Testis (tissue), 3 donors: ENCODE measurements around the gene MED26. TPM values are rescaled to one million over a fixed set of nuclear protein-coding genes. Genes with fewer than 3 reads are reported as not detected.

Experiments used
- DNase-seq: peaks from one replicate; pipeline ENCODE4 v3.0.0-alpha.2; 2019
- H3K27ac ChIP-seq, 2 donors: fragments of 200-600 bp; sonication (generic); one replicate each; pipeline ENCODE4 v1.5.1; 2019
- H3K27me3 ChIP-seq: fragments of 200-600 bp; sonication (generic); one replicate; pipeline ENCODE4 v1.5.1; 2019
- H3K36me3 ChIP-seq: fragments of 200-600 bp; sonication (generic); one replicate; pipeline ENCODE4 v1.5.1; 2017; ENCODE audit warnings: low read depth; ENCODE audit errors: missing control alignments
- H3K4me1 ChIP-seq: fragments of 200-600 bp; sonication (generic); one replicate; pipeline ENCODE4 v1.5.1; 2019
- H3K4me3 ChIP-seq, 2 donors: fragments of 200-600 bp; sonication (generic); one replicate each; pipeline ENCODE4 v1.5.1; 2017 to 2019
- H3K9me3 ChIP-seq: fragments of 200-600 bp; sonication (generic); one replicate; pipeline ENCODE4 v1.5.1; 2017
- POLR2A ChIP-seq: fragments of 450-650 bp; IDR thresholded peaks from one replicate; pipeline ENCODE4 v1.6.1; 2017; ENCODE audit warnings: antibody characterized with exemption, mild to moderate bottlenecking, moderate library complexity
- WGBS, 2 donors: methylation state at CpG; one replicate each; pipeline ENCODE4 v1.1.5; 2018; 5-methylcytosine and 5-hydroxymethylcytosine counted together
- intact Hi-C: fragments of 100-400 bp; cut with DNase I; formaldehyde crosslinking; loops from one replicate; pipeline ENCODE4 v1.15.1; 2023; ENCODE audit warnings: low total_unique reads
- polyA plus RNA-seq: library from polyadenylated mRNA; stranded (reverse); fragments of 350-450 nt; fragmentation: Illumina TruSeq; extraction: RNeasy Lipid Tissue Mini Kit (QIAGEN cat#74804); gene quantifications from one replicate; pipeline ENCODE4 v1.2.3, GENCODE V29; 2014; ENCODE audit warnings: low read depth, low replicate concordance; ENCODE audit not compliant: insufficient read depth
- total RNA-seq, 2 donors: library from RNA; depleted of rRNA; stranded (reverse); fragments of >200 nt; gene quantifications; one replicate each; pipeline ENCODE4 v1.2.3, GENCODE V29; 2016
- TF ChIP-seq, protein P1 (sequence below), 3 experiments: fragments of 450-650 bp in 2 of 3; fragments of 200-600 bp in 1 of 3; sonication (generic) in 1 of 3; IDR thresholded peaks; one replicate each; pipeline ENCODE4 v1.5.1; 2016 to 2019; ENCODE audit warnings: antibody characterized with exemption in 3 of 3, mild to moderate bottlenecking in 2 of 3, moderate library complexity in 1 of 3

The MED26 gene
- total and polyA plus RNA-seq, 3 donors from 2014 or later = 66.1 to 80.8 (median 66.5) TPM

GRCh38 chr19:16637535-16637934, 9.5 kb upstream of the MED26 start:
- intact Hi-C loops = no loop called here
- DNase-seq = no peak
- no peaks in the 10 kb centered on the region for H3K27me3 ChIP-seq
- H3K4me3 ChIP-seq = no peak overlapping the region
- no peaks in the 10 kb centered on the region for H3K4me1 ChIP-seq
- TF ChIP-seq, protein P1, sequence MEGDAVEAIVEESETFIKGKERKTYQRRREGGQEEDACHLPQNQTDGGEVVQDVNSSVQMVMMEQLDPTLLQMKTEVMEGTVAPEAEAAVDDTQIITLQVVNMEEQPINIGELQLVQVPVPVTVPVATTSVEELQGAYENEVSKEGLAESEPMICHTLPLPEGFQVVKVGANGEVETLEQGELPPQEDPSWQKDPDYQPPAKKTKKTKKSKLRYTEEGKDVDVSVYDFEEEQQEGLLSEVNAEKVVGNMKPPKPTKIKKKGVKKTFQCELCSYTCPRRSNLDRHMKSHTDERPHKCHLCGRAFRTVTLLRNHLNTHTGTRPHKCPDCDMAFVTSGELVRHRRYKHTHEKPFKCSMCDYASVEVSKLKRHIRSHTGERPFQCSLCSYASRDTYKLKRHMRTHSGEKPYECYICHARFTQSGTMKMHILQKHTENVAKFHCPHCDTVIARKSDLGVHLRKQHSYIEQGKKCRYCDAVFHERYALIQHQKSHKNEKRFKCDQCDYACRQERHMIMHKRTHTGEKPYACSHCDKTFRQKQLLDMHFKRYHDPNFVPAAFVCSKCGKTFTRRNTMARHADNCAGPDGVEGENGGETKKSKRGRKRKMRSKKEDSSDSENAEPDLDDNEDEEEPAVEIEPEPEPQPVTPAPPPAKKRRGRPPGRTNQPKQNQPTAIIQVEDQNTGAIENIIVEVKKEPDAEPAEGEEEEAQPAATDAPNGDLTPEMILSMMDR (IDR thresholded peaks at IDR 0.05) = no peak
- no peak for TF ChIP-seq POLR2A
- H3K36me3 ChIP-seq = no peaks in the 10 kb centered on the region
- H3K9me3 ChIP-seq = no peaks in the 10 kb centered on the region
- H3K27ac ChIP-seq = no peak overlapping the region

- TF ChIP-seq, protein P1 (IDR thresholded peaks at IDR 0.05) = no peak
- no peak for TF ChIP-seq POLR2A
- intact Hi-C loops = no loop called here
- DNase-seq = no peak
- peaks cover 18% of the 10 kb centered on the region for H3K4me1 ChIP-seq
- no peak overlapping the region for H3K27ac ChIP-seq
- no peaks in the 10 kb centered on the region for H3K36me3 ChIP-seq
- WGBS, 2 donors = 85 to 90% methylated on average over 6 of the region's 6 CpGs
- no peaks in the 10 kb centered on the region for H3K27me3 ChIP-seq
- H3K4me3 ChIP-seq = no peak overlapping the region
- no peaks in the 10 kb centered on the region for H3K9me3 ChIP-seq
Measured at GRCh38 chr19:16631465-16631864, 3.5 kb upstream of the MED26 start.

DNA sequence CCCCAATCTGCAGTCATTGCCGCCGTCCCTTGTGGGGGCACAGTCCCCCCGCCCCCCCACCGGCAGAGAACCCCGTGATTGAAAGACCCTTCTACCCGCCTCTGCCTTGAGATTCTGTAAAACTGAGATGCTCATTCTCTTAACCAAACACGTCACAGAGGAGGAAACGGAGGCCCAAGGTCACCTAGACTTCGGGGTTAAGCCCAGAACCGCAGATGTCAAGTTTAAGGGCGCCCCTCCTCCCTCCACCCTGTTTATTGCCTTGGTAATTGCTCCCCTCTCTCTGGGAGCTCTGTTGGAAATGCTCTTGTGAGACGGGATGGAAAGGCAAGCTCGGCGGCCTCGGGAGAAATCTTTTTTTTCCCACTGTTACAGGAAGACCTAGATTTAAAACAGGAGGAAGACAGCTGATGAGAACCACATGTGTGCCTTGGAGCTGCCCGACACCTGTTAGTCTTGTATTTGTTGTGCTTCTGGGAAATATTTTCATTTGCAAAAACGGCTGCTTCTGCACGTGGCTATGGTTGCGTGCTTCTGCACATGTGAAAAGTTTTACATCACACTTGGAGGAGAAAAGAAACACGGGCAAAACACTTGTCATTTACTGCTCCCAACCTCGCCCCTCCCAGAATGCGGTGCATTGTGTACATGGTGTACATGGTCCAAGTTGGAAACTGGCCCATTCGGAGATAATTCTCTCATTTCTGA, 1.1 kb upstream of the MED26 start:
- no peaks in the 10 kb centered on the region for H3K9me3 ChIP-seq
- H3K36me3 ChIP-seq = no peaks in the 10 kb centered on the region
- intact Hi-C loops = no loop called here
- TF ChIP-seq, protein P1 (IDR thresholded peaks at IDR 0.05) = no peak
- no peak for TF ChIP-seq POLR2A
- peaks cover 29% of the 10 kb centered on the region for H3K4me1 ChIP-seq
- 1 to 4% methylated on average over 18 to 23 of the region's 23 CpGs for WGBS, 2 donors
- H3K27me3 ChIP-seq = no peaks in the 10 kb centered on the region
- H3K27ac ChIP-seq = peak overlapping the region; percentile 98
- H3K4me3 ChIP-seq = peak overlapping the region; percentile 98 to 100
- peak; percentile 79 for DNase-seq

DNA sequence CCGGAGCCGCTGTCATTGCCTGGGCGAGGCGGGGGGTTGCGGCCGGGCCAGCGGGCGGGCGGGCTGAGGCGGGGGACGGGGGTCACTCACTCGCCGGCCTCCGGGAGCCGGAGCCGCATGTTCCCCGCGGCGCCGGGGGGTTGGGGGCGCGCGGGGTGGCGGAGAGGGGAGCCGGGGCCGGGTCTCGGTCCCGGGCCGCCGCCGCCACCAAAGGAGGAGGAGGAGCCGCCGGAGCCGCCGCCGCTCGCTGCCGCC, 149 bp downstream of the MED26 start:
- Histone ChIP-seq H3K4me1 (peaks cover 29% of the 10 kb centered on the region), H3K9me3 (no peaks in the 10 kb centered on the region), H3K36me3 (no peaks in the 10 kb centered on the region), H3K27ac (peak overlapping the region; percentile 90 to 91), H3K4me3 (peak overlapping the region; percentile 98 to 100), H3K27me3 (no peaks in the 10 kb centered on the region)
- intact Hi-C loops = no loop called here
- DNase-seq = no peak
- TF ChIP-seq, protein P1 (IDR thresholded peaks at IDR 0.05) = no peak
- no peak for TF ChIP-seq POLR2A
- 0% methylated on average over 10 of the region's 38 CpGs; no CpG with 5 or more reads in 1 of the 2 donors for WGBS, 2 donors

GRCh38 chr19:16627193-16627927, 644 bp downstream of the MED26 start:
- Histone ChIP-seq H3K4me3 (peak overlapping the region; percentile 98 to 100), H3K9me3 (no peaks in the 10 kb centered on the region), H3K36me3 (no peaks in the 10 kb centered on the region), H3K27ac (peak overlapping the region; percentile 90 to 91), H3K27me3 (no peaks in the 10 kb centered on the region), H3K4me1 (peaks cover 29% of the 10 kb centered on the region)
- TF ChIP-seq, protein P1 (IDR thresholded peaks at IDR 0.05) = no peak
- no peak for TF ChIP-seq POLR2A
- intact Hi-C loops = no loop called here
- 0 to 1% methylated on average over 32 to 49 of the region's 52 CpGs for WGBS, 2 donors
- no peak for DNase-seq
